HL-60 (cell line): ENCODE measurements around the gene TRIM3.

Experiments used
- GABPA ChIP-seq: IDR thresholded peaks from 2 replicates; pipeline ENCODE4 v1.6.1; 2012; ENCODE audit warnings: low read depth
- TF ChIP-seq, protein P1 (sequence below): IDR thresholded peaks from one replicate; pipeline ENCODE4 v1.5.1; 2011; ENCODE audit warnings: low read length, control low read depth, inconsistent platforms; ENCODE audit not compliant: insufficient read depth
- TF ChIP-seq, protein P2 (sequence below): IDR thresholded peaks from 2 replicates; pipeline ENCODE4 v1.6.1; 2012; ENCODE audit warnings: low read depth; ENCODE audit not compliant: insufficient replicate concordance

GRCh38 chr11:6448574-6448973 lies 25.2 kb downstream of the TRIM3 start:
- TF ChIP-seq, protein P1, sequence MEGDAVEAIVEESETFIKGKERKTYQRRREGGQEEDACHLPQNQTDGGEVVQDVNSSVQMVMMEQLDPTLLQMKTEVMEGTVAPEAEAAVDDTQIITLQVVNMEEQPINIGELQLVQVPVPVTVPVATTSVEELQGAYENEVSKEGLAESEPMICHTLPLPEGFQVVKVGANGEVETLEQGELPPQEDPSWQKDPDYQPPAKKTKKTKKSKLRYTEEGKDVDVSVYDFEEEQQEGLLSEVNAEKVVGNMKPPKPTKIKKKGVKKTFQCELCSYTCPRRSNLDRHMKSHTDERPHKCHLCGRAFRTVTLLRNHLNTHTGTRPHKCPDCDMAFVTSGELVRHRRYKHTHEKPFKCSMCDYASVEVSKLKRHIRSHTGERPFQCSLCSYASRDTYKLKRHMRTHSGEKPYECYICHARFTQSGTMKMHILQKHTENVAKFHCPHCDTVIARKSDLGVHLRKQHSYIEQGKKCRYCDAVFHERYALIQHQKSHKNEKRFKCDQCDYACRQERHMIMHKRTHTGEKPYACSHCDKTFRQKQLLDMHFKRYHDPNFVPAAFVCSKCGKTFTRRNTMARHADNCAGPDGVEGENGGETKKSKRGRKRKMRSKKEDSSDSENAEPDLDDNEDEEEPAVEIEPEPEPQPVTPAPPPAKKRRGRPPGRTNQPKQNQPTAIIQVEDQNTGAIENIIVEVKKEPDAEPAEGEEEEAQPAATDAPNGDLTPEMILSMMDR = no peak
- TF ChIP-seq, protein P2, sequence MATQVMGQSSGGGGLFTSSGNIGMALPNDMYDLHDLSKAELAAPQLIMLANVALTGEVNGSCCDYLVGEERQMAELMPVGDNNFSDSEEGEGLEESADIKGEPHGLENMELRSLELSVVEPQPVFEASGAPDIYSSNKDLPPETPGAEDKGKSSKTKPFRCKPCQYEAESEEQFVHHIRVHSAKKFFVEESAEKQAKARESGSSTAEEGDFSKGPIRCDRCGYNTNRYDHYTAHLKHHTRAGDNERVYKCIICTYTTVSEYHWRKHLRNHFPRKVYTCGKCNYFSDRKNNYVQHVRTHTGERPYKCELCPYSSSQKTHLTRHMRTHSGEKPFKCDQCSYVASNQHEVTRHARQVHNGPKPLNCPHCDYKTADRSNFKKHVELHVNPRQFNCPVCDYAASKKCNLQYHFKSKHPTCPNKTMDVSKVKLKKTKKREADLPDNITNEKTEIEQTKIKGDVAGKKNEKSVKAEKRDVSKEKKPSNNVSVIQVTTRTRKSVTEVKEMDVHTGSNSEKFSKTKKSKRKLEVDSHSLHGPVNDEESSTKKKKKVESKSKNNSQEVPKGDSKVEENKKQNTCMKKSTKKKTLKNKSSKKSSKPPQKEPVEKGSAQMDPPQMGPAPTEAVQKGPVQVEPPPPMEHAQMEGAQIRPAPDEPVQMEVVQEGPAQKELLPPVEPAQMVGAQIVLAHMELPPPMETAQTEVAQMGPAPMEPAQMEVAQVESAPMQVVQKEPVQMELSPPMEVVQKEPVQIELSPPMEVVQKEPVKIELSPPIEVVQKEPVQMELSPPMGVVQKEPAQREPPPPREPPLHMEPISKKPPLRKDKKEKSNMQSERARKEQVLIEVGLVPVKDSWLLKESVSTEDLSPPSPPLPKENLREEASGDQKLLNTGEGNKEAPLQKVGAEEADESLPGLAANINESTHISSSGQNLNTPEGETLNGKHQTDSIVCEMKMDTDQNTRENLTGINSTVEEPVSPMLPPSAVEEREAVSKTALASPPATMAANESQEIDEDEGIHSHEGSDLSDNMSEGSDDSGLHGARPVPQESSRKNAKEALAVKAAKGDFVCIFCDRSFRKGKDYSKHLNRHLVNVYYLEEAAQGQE = no peak
- no peak for TF ChIP-seq GABPA
